Upper lobe of right lung (tissue), 1 donor: ENCODE data around the gene GUCY1A1. TPM values are rescaled to one million over a fixed set of nuclear protein-coding genes. Genes with fewer than 3 reads are reported as not detected.

ENCODE experiments used
- ATAC-seq: fragments of 200-7000 bp; cut with Tn5 transposase; one replicate; pipeline ENCODE4 v1.9.1; 2020; ENCODE audit warnings: mild to moderate bottlenecking, moderate library complexity
- DNase-seq: peaks from one replicate; pipeline ENCODE4 v3.0.0-alpha.2; 2020
- H3K27ac ChIP-seq: fragments of 200-600 bp; one replicate; pipeline ENCODE4 v1.8.0; 2022
- H3K27me3 ChIP-seq: fragments of 200-600 bp; one replicate; pipeline ENCODE4 v1.8.0; 2022; ENCODE audit warnings: mild to moderate bottlenecking
- H3K36me3 ChIP-seq: fragments of 200-600 bp; one replicate; pipeline ENCODE4 v1.8.0; 2022
- H3K4me1 ChIP-seq: fragments of 200-600 bp; one replicate; pipeline ENCODE4 v1.8.0; 2022
- H3K4me3 ChIP-seq: fragments of 200-600 bp; one replicate; pipeline ENCODE4 v1.8.0; 2022; ENCODE audit warnings: mild to moderate bottlenecking
- H3K9me3 ChIP-seq: fragments of 200-600 bp; one replicate; pipeline ENCODE4 v1.8.0; 2022
- intact Hi-C: fragments of 100-400 bp; cut with DNase I; formaldehyde crosslinking; loops from one replicate; pipeline ENCODE4 v1.11.0; 2022
- total RNA-seq: library from RNA; stranded (reverse); fragmentation: NEBNext Ultra II Directional; extraction: Animal tissue kit (Norgen Biotek cat#: 25700); gene quantifications from one replicate; pipeline ENCODE4 v1.2.1, GENCODE V29; 2021
- TF ChIP-seq, protein P1 (sequence below): fragments of 200-600 bp; IDR thresholded peaks from one replicate; pipeline ENCODE4 v1.8.0; 2022; ENCODE audit warnings: antibody characterized with exemption
- donor health status: DM: no; HTN: yes; CAD: no; lungs with severe emphysema.

GUCY1A1 gene
- total RNA-seq, 1 donor from 2014 or later = 76.0 TPM

- H3K27me3 ChIP-seq = no peaks in the 10 kb centered on the region
Measured at GRCh38 chr4:155763551-155763950, 96.9 kb downstream of the GUCY1A1 start.

GRCh38 chr4:155765149-155765548 is 98.5 kb downstream of the GUCY1A1 start:
- H3K9me3 ChIP-seq = no peaks in the 10 kb centered on the region
- no peaks in the 10 kb centered on the region for H3K36me3 ChIP-seq
- DNase-seq (no peak), ATAC-seq (no peak)
- intact Hi-C loops = no loop called here
- H3K4me1 ChIP-seq = peaks cover 4% of the 10 kb centered on the region
- no peaks in the 10 kb centered on the region for H3K27me3 ChIP-seq
- H3K4me3 ChIP-seq = no peak overlapping the region
- TF ChIP-seq, protein P1, sequence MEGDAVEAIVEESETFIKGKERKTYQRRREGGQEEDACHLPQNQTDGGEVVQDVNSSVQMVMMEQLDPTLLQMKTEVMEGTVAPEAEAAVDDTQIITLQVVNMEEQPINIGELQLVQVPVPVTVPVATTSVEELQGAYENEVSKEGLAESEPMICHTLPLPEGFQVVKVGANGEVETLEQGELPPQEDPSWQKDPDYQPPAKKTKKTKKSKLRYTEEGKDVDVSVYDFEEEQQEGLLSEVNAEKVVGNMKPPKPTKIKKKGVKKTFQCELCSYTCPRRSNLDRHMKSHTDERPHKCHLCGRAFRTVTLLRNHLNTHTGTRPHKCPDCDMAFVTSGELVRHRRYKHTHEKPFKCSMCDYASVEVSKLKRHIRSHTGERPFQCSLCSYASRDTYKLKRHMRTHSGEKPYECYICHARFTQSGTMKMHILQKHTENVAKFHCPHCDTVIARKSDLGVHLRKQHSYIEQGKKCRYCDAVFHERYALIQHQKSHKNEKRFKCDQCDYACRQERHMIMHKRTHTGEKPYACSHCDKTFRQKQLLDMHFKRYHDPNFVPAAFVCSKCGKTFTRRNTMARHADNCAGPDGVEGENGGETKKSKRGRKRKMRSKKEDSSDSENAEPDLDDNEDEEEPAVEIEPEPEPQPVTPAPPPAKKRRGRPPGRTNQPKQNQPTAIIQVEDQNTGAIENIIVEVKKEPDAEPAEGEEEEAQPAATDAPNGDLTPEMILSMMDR = no peak
- no peak overlapping the region for H3K27ac ChIP-seq

More at GRCh38 chr4:155763551-155763950, 96.9 kb downstream of the GUCY1A1 start:
- no peak for DNase-seq
- no peak overlapping the region for H3K27ac ChIP-seq
- H3K4me1 ChIP-seq = peaks cover 7% of the 10 kb centered on the region
- no peak for ATAC-seq
- intact Hi-C loops = no loop called here
- no peaks in the 10 kb centered on the region for H3K36me3 ChIP-seq
- H3K9me3 ChIP-seq = no peaks in the 10 kb centered on the region
- H3K4me3 ChIP-seq = no peak overlapping the region
- TF ChIP-seq, protein P1 = no peak

DNA sequence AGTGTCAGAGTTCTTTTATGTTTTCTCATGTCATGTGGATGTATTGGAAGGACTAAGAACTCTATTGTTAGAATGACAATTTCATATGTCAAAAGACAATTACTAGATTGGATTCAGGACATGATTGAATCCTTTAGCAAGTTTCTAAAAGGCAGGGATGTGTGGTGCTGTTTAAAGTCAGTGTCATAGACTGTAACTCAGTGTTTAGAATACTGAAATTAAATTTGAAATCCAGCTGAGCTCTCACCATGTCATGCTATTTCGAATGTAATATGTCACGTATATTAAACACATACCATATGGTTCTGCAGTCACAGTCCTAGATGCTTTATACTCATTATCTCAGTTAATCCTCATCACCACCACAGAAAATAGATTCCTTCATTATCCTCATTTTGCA is 100.0 kb downstream of the GUCY1A1 start:
- H3K27me3 ChIP-seq = no peaks in the 10 kb centered on the region
- no peak for ATAC-seq
- no peaks in the 10 kb centered on the region for H3K36me3 ChIP-seq
- DNase-seq = no peak
- TF ChIP-seq, protein P1 = no peak
- no peak overlapping the region for H3K27ac ChIP-seq
- H3K4me1 ChIP-seq = peaks cover 4% of the 10 kb centered on the region
- intact Hi-C loops = no loop called here
- no peak overlapping the region for H3K4me3 ChIP-seq
- no peaks in the 10 kb centered on the region for H3K9me3 ChIP-seq

DNA sequence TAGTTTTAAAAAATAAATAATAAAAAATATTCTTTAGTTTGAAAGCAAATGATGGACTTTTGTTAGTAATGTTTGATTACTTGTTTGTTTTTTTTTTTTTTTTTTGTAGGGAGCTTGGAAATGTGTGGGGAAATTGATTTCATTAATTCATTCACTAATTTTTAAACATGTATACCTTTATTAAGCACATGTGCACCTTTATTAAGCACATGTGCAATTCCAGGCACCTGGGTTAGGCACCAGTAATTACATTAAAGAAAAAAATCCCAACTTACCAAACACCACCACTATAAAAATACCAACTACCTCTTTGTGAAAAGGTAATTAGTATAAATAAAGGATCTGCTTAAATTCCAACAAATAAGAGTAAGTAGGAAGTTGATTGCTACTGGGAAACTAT is 101.7 kb downstream of the GUCY1A1 start:
- TF ChIP-seq, protein P1 = no peak
- Histone ChIP-seq H3K9me3 (no peaks in the 10 kb centered on the region), H3K27me3 (no peaks in the 10 kb centered on the region), H3K27ac (no peak overlapping the region), H3K4me1 (peaks cover 4% of the 10 kb centered on the region), H3K36me3 (no peaks in the 10 kb centered on the region), H3K4me3 (no peak overlapping the region)
- intact Hi-C loops = no loop called here
- no peak for ATAC-seq
- DNase-seq = no peak

DNA sequence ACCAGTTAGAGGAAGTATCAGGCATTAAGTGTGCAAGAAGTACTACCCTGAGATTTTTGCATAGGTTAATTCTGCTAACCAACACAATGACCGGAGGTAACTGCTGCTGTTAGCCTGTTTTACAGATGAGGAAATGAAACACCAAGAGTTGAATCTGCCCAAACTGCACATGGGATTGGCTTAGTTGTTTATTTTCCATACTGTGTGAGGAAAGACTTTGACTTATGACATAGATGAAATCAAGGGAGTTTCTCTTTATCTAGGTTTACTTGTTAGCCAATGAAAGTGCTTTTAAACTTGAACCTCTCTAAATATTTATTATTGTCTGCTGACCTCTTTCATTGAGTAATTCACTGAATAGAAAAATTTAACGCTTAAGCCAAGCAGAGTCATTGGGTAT is 102.4 kb downstream of the GUCY1A1 start:
- peak; percentile 45 for ATAC-seq
- TF ChIP-seq, protein P1 = no peak
- Histone ChIP-seq H3K9me3 (no peaks in the 10 kb centered on the region), H3K4me3 (no peak overlapping the region), H3K36me3 (no peaks in the 10 kb centered on the region), H3K27ac (no peak overlapping the region), H3K27me3 (no peaks in the 10 kb centered on the region), H3K4me1 (peaks cover 4% of the 10 kb centered on the region)
- intact Hi-C loops = no loop called here
- no peak for DNase-seq

- intact Hi-C loops = no loop called here
Measured at GRCh38 chr4:155772459-155773195, 106.0 kb downstream of the GUCY1A1 start.

More at GRCh38 chr4:155772459-155773195, 106.0 kb downstream of the GUCY1A1 start:
- Histone ChIP-seq H3K27ac (no peak overlapping the region), H3K36me3 (no peaks in the 10 kb centered on the region), H3K27me3 (no peaks in the 10 kb centered on the region), H3K4me1 (peaks cover 3% of the 10 kb centered on the region), H3K4me3 (no peak overlapping the region), H3K9me3 (no peaks in the 10 kb centered on the region)
- ATAC-seq = peak; percentile 23
- TF ChIP-seq, protein P1 = no peak
- no peak for DNase-seq
